Naive thymus-derived CD4-positive, alpha-beta T cell (primary cell): Measurements from ENCODE around the gene TM4SF4. TPM values are rescaled to one million over a fixed set of nuclear protein-coding genes. Genes with fewer than 3 reads are reported as not detected.

Source experiments
- ATAC-seq: fragments of 150-1000 bp; cut with Tn5 transposase; 2 replicates; pipeline ENCODE4 v1.10.0; 2021; ENCODE audit warnings: mild to moderate bottlenecking, moderate library complexity
- CTCF ChIA-PET: fragments of 350-600 bp; sonication (Branson Sonifier 250); formaldehyde crosslinking; loops from one replicate; lab custom pipeline; 2021; ENCODE audit warnings: antibody characterized with exemption; lab: Charles Lee
- POLR2A ChIA-PET: fragments of 350-600 bp; sonication (Branson Sonifier 250); formaldehyde crosslinking; loops from one replicate; lab custom pipeline; 2021; ENCODE audit warnings: antibody characterized with exemption, inconsistent platforms; lab: Charles Lee
- DNase-seq, 9 donors: peaks; one replicate each; pipeline versions ENCODE4 v3.0.0 to v3.0.0-alpha.2; 2020 to 2022; ENCODE audit warnings: mixed read lengths in 1 of 9
- H3K27ac ChIP-seq: one replicate; pipeline ENCODE4 v1.7.0; 2013; ENCODE audit warnings: mild to moderate bottlenecking, low read depth, low read length, moderate library complexity
- H3K27me3 ChIP-seq, 2 donors: one replicate each; pipeline ENCODE4 v1.7.0; 2013; ENCODE audit warnings: low read length in 2 of 2, mild to moderate bottlenecking in 2 of 2, moderate library complexity in 2 of 2; ENCODE audit not compliant: control insufficient read depth in 2 of 2, insufficient read depth in 2 of 2
- H3K36me3 ChIP-seq, 3 experiments: 1 replicate in 2 of 3; 2 replicates in 1 of 3; pipeline ENCODE4 v1.7.0; 2013; ENCODE audit warnings: low read length in 3 of 3, mild to moderate bottlenecking in 3 of 3, moderate library complexity in 1 of 3; ENCODE audit not compliant: insufficient read depth in 3 of 3, control insufficient read depth in 2 of 3
- H3K4me1 ChIP-seq, 2 donors: one replicate each; pipeline ENCODE4 v1.7.0; 2013; ENCODE audit warnings: low read length in 2 of 2, mild to moderate bottlenecking in 2 of 2, moderate library complexity in 1 of 2; ENCODE audit not compliant: control insufficient read depth in 2 of 2, insufficient read depth in 2 of 2
- H3K4me3 ChIP-seq: 2 replicates; pipeline ENCODE4 v1.7.0; 2013; ENCODE audit warnings: mild to moderate bottlenecking, low read length
- H3K9me3 ChIP-seq, 3 experiments: 1 replicate in 2 of 3; 2 replicates in 1 of 3; pipeline ENCODE4 v1.7.0; 2013; ENCODE audit warnings: low read length in 3 of 3; ENCODE audit not compliant: control insufficient read depth in 2 of 3
- H3K27ac Mint-ChIP-seq, 9 donors: one replicate each; pipeline ENCODE4 v1.8.0; 2020 to 2022; ENCODE audit warnings: mixed read lengths in 9 of 9, mild to moderate bottlenecking in 8 of 9, moderate library complexity in 5 of 9, inconsistent platforms in 2 of 9
- H3K27me3 Mint-ChIP-seq, 5 donors: one replicate each; pipeline ENCODE4 v1.8.0; 2021 to 2022; ENCODE audit warnings: mixed read lengths in 5 of 5, mild to moderate bottlenecking in 1 of 5
- H3K36me3 Mint-ChIP-seq, 5 donors: one replicate each; pipeline ENCODE4 v1.8.0; 2020 to 2022; ENCODE audit warnings: mixed read lengths in 5 of 5, mild to moderate bottlenecking in 3 of 5, inconsistent platforms in 1 of 5
- H3K4me1 Mint-ChIP-seq, 7 donors: one replicate each; pipeline ENCODE4 v1.8.0; 2020 to 2022; ENCODE audit warnings: mixed read lengths in 7 of 7, mild to moderate bottlenecking in 3 of 7, inconsistent platforms in 1 of 7
- H3K4me3 Mint-ChIP-seq, 10 donors: one replicate each; pipeline ENCODE4 v1.8.0; 2020 to 2022; ENCODE audit warnings: mild to moderate bottlenecking in 10 of 10, mixed read lengths in 10 of 10, moderate library complexity in 6 of 10, inconsistent platforms in 2 of 10
- H3K9me3 Mint-ChIP-seq, 11 donors: one replicate each; pipeline ENCODE4 v1.8.0; 2020 to 2022; ENCODE audit warnings: mixed read lengths in 11 of 11, mild to moderate bottlenecking in 4 of 11, inconsistent platforms in 1 of 11, moderate library complexity in 1 of 11
- intact Hi-C, 2 donors: fragments of 100-400 bp; cut with micrococcal nuclease; formaldehyde crosslinking; loops; one replicate each; pipeline ENCODE4 v1.15.1; 2023
- polyA plus RNA-seq, 2 donors: library from polyadenylated mRNA; unstranded; fragments of 300-500 nt; fragmentation: Illumina TruSeq; gene quantifications; one replicate each; pipeline ENCODE4 v1.2.3, GENCODE V29; 2021
- total RNA-seq, 6 experiments: library from RNA in 5 of 6; stranded (reverse) in 5 of 6; gene quantifications; 1 replicate in 5 of 6; 2 replicates in 1 of 6; pipeline ENCODE4 v1.2.3 and lab custom pipeline; 2021 to 2026

TM4SF4 gene
- total and polyA plus RNA-seq, 7 experiments from 2014 or later, result not detected

DNA sequence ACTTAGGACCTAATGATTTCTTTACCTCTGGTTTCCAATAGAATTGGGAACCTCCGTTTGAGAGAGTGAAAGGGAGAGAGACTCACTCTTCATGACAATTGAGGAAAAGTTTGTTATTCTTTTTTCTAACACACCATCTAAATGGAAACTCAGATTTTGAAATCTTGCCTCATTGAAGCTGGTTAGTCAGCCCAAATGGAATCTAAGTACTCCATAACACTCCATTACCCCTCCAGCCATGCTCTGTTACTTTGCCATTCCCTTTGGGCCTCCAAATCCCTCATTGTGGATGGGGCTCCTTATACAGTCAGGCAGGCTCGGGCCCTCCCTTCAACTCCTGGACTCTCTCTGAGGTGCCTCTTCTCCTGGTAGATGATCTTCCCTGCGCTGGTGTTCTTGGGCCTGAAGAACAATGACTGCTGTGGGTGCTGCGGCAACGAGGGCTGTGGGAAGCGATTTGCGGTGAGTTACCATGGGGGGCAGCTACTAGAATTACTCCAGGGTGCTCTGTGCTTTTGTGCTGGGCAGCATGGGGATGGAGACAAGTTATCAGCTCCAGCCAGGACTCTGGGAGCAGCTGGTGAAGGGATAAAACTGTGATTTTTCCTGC, 1.1 kb downstream of the TM4SF4 start:
- POLR2A ChIA-PET, result no interaction called here
- no peaks in the 10 kb centered on the region for H3K36me3 ChIP-seq
- no peak overlapping the region for H3K4me3 ChIP-seq
- Mint-ChIP-seq H3K27me3 (peaks cover 0 to 27% (median 3%) of the 10 kb centered on the region in 5 donors), H3K36me3 (no peaks in the 10 kb centered on the region), H3K9me3 (no peaks in the 10 kb centered on the region), H3K4me3 (no peak overlapping the region), H3K27ac (no peak overlapping the region), H3K4me1 (peaks cover 0 to 5% (median 0%) of the 10 kb centered on the region in 7 donors)
- intact Hi-C loops, result no loop called here
- CTCF ChIA-PET, result no interaction called here
- no peaks in the 10 kb centered on the region for H3K9me3 ChIP-seq
- no peaks in the 10 kb centered on the region for H3K4me1 ChIP-seq
- no peaks in the 10 kb centered on the region for H3K27me3 ChIP-seq
- DNase-seq (no peak), ATAC-seq (no peak)
- H3K27ac ChIP-seq, result no peak overlapping the region

DNA sequence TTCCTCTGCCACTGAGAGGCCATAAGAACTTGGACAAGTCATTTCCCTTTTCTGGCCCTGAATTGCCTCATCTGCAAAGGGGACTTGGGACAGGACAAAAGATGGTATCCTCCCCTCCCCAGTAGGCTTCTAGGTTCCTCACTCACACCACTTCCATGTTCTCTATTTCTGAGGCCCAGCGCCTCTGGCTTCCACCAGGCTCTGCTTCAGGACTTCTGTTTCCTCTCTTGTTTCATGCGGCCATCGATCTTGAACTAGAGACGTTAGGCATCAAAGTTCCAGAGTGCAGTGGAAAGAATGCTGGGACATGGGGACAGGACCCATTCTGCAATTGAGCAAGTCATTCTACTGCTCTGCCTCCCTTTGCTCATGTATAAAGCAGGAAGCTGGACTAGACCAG, 1.7 kb downstream of the TM4SF4 start:
- Mint-ChIP-seq H3K9me3 (no peaks in the 10 kb centered on the region), H3K36me3 (no peaks in the 10 kb centered on the region), H3K4me3 (no peak overlapping the region), H3K4me1 (peaks cover 0 to 5% (median 0%) of the 10 kb centered on the region in 7 donors), H3K27ac (peak overlapping the region in 1 of 9 donors; percentile 33), H3K27me3 (peaks cover 0 to 31% (median 3%) of the 10 kb centered on the region in 5 donors)
- no peak overlapping the region for H3K4me3 ChIP-seq
- H3K4me1 ChIP-seq, result no peaks in the 10 kb centered on the region
- ChIA-PET CTCF (no interaction called here), POLR2A (no interaction called here)
- H3K9me3 ChIP-seq, result no peaks in the 10 kb centered on the region
- H3K27me3 ChIP-seq, result no peaks in the 10 kb centered on the region
- DNase-seq (no peak), ATAC-seq (peak; percentile 61)
- H3K27ac ChIP-seq, result no peak overlapping the region
- no peaks in the 10 kb centered on the region for H3K36me3 ChIP-seq
- intact Hi-C loops, result no loop called here

DNA sequence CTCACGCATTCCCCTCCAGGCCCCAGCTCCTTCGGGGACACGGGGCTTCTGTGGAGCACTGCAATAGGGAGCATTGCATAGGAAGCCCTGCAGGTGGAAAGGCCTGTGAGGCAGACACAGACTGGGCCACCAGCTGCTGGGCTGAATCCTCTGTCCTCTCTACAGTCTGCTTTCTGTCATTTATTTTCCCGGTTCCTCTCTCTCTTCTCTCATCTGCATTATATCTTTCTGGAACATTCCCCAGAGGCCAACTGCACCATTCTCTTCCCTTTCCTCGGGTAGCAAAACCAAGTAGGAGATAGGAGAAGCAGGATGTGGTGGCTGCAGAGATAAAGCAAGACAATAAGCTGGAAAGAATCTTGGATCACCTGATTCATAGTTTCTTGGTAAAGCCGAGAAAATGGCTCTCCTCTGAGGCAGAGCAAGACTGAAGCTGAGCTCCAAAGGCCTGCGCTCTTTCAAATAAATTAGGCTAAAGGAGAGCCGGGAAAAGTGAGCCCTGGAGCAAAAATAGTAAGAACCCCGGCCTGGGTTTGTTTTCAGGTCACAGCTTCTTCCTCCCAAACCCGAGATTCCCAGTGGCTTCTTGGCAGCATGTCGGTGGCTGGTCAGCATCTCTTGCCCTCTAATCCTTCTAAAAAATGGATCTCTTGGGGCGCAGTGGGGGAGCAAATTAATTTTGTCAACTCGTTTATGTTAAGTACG, 5.3 kb downstream of the TM4SF4 start:
- Histone ChIP-seq H3K9me3 (no peaks in the 10 kb centered on the region), H3K27ac (no peak overlapping the region), H3K27me3 (no peaks in the 10 kb centered on the region), H3K4me1 (no peaks in the 10 kb centered on the region), H3K4me3 (no peak overlapping the region), H3K36me3 (no peaks in the 10 kb centered on the region)
- Mint-ChIP-seq H3K27me3 (peaks cover 0 to 24% (median 8%) of the 10 kb centered on the region in 5 donors), H3K4me1 (no peaks in the 10 kb centered on the region), H3K36me3 (no peaks in the 10 kb centered on the region), H3K27ac (no peak overlapping the region), H3K9me3 (no peaks in the 10 kb centered on the region), H3K4me3 (peak overlapping the region in 1 of 10 donors; percentile 49)
- ChIA-PET CTCF (no interaction called here), POLR2A (no interaction called here)
- intact Hi-C loops, result loop anchor here (2.0 to 10.0 kb wide), 2 partner anchors 125 to 359 kb away; no protein-coding TSS in a partner anchor
- ATAC-seq, result no peak
- DNase-seq, result no peak

DNA sequence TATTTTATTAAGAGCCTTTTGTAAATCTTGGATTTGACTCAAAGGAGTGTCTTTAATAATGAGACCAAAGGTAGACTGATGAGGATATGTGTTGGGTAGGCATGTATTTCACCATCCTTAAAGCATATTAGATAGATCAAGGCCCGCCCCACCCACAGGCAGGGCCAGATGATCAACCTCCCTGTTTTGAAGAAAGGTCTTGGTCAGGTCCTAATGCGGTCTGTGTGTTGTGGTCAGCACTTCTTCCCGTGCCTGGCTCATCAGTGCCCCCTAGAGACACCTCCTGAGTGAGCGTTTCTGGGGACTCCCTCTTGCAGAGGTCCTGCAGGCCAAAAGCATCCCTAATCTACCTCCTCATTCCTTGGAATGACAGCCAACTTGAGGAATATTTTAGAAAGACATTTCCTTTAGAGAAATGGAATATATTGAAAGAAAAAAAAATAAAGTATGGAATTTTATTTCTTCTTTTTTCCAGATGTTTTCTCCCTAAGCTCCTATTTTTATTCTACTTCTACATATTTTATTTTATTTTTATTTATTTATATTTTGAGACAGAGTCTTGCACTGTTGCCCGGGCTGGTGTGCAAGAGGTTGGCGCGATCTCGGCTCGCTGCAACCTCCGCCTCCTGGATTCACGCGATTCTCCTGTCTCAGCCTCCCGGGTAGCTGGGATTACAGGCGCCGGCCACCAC, 6.0 kb downstream of the TM4SF4 start:
- no peaks in the 10 kb centered on the region for H3K4me1 ChIP-seq
- no peaks in the 10 kb centered on the region for H3K36me3 ChIP-seq
- H3K4me3 Mint-ChIP-seq, result no peak overlapping the region
- H3K9me3 ChIP-seq, result no peaks in the 10 kb centered on the region
- POLR2A ChIA-PET, result no interaction called here
- no peaks in the 10 kb centered on the region for H3K27me3 ChIP-seq
- CTCF ChIA-PET, result no interaction called here
- no peaks in the 10 kb centered on the region for H3K36me3 Mint-ChIP-seq
- H3K27ac ChIP-seq, result no peak overlapping the region
- DNase-seq, result peak in 1 of 9 donors; percentile 28
- no peak overlapping the region for H3K27ac Mint-ChIP-seq
- H3K9me3 Mint-ChIP-seq, result no peaks in the 10 kb centered on the region
- no peak overlapping the region for H3K4me3 ChIP-seq
- peaks cover 0 to 23% (median 8%) of the 10 kb centered on the region in 5 donors for H3K27me3 Mint-ChIP-seq
- peak; percentile 73 for ATAC-seq
- intact Hi-C loops, result loop anchor here (2.0 to 10.0 kb wide), 2 partner anchors 126 to 360 kb away; no protein-coding TSS in a partner anchor
- H3K4me1 Mint-ChIP-seq, result no peaks in the 10 kb centered on the region

DNA sequence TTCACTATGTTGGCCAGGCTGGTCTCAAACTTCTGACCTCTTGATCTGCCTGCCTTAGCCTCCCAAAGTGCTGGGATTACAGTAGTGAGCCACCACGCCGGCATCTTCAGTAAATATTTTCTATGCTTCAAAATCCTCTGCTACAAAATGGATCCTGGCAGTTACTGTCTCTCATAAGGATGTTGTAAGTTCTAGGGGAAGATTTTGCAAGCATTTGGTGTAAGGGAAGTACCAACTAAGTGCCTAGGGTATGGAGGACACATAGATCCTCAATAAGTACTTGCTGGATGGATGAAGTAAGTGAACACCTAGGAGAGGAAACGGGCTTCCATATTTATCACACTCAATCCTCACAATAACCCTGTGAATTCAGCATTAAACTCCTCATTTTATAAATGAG, 6.6 kb downstream of the TM4SF4 start:
- no peaks in the 10 kb centered on the region for H3K4me1 ChIP-seq
- ChIA-PET POLR2A (no interaction called here), CTCF (no interaction called here)
- Mint-ChIP-seq H3K4me1 (no peaks in the 10 kb centered on the region), H3K4me3 (no peak overlapping the region), H3K36me3 (no peaks in the 10 kb centered on the region), H3K27me3 (peaks cover 0 to 18% (median 8%) of the 10 kb centered on the region in 5 donors), H3K27ac (no peak overlapping the region), H3K9me3 (no peaks in the 10 kb centered on the region)
- H3K27ac ChIP-seq, result no peak overlapping the region
- ATAC-seq (no peak), DNase-seq (no peak)
- H3K9me3 ChIP-seq, result no peaks in the 10 kb centered on the region
- no peak overlapping the region for H3K4me3 ChIP-seq
- no peaks in the 10 kb centered on the region for H3K27me3 ChIP-seq
- H3K36me3 ChIP-seq, result no peaks in the 10 kb centered on the region
- intact Hi-C loops, result loop anchor here (2.0 to 10.0 kb wide), 2 partner anchors 126 to 360 kb away; no protein-coding TSS in a partner anchor

DNA sequence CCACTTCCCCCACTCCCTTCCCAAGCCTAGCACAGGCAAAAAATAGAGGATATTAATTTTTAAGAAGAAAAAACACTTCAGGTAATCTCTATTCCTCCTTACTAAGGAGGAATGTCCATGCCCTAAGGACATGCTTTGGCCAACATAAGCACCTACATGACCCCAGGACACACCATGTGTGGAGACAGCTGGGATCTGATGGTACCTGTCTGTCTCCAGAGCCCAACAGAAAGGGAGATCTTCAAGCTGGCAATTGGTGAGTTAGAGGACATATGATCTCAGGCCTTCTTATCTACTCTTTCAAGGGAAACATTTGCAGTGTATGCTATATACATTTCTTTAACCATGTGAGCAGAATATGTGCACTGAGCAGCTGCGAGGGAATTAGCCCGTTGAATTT, 7.0 kb downstream of the TM4SF4 start:
- Mint-ChIP-seq H3K27ac (no peak overlapping the region), H3K36me3 (no peaks in the 10 kb centered on the region), H3K4me1 (no peaks in the 10 kb centered on the region), H3K9me3 (no peaks in the 10 kb centered on the region), H3K27me3 (peaks cover 0 to 15% (median 8%) of the 10 kb centered on the region in 5 donors), H3K4me3 (no peak overlapping the region)
- no peaks in the 10 kb centered on the region for H3K9me3 ChIP-seq
- ChIA-PET POLR2A (no interaction called here), CTCF (no interaction called here)
- H3K27ac ChIP-seq, result no peak overlapping the region
- no peaks in the 10 kb centered on the region for H3K27me3 ChIP-seq
- ATAC-seq (no peak), DNase-seq (no peak)
- H3K4me1 ChIP-seq, result no peaks in the 10 kb centered on the region
- H3K4me3 ChIP-seq, result no peak overlapping the region
- no peaks in the 10 kb centered on the region for H3K36me3 ChIP-seq
- intact Hi-C loops, result loop anchor here (2.0 to 10.0 kb wide), 2 partner anchors 127 to 361 kb away; no protein-coding TSS in a partner anchor
